DOHH2 (cell line): ENCODE data around the gene DHRS9.
"Not testable (repeated sequence)": the region's sequence is repeated elsewhere in the genome, so short reads cannot be mapped to it uniquely, and the experiment has no call there.

ENCODE experiments used
- CTCF ChIP-seq: fragments of 200-600 bp; sonication (generic); IDR thresholded peaks from one replicate; pipeline ENCODE4 v1.5.1; 2014; ENCODE audit warnings: antibody characterized with exemption, mild to moderate bottlenecking, low read depth, low read length; ENCODE audit not compliant: poor library complexity, severe bottlenecking
- EZH2phosphoT487 ChIP-seq: fragments of 200-600 bp; sonication (generic); IDR thresholded peaks from 2 replicates; pipeline ENCODE4 v1.6.1; 2017; ENCODE audit warnings: borderline replicate concordance, mild to moderate bottlenecking, antibody characterized with exemption, low read length, moderate library complexity, mixed read lengths

- not testable (repeated sequence) for TF ChIP-seq CTCF, EZH2phosphoT487
Measured at GRCh38 chr2:169054575-169054974, 14.8 kb upstream of the DHRS9 start.
